GM23338 (cell line): ENCODE measurements around the gene DGKB. TPM values are rescaled to one million over a fixed set of nuclear protein-coding genes. Genes with fewer than 3 reads are reported as not detected.

Source experiments
- ATAC-seq: fragments of 200-7000 bp; cut with Tn5 transposase; 3 replicates; pipeline ENCODE4 v1.9.1; 2020
- DNase-seq: peaks from one replicate; pipeline ENCODE4 v3.0.0-alpha.2; 2015; ENCODE audit warnings: low spot score
- H2AFZ ChIP-seq: fragments of 200-600 bp; sonication (generic); 2 replicates; pipeline ENCODE4 v1.8.0; 2016; ENCODE audit warnings: antibody characterized with exemption, mild to moderate bottlenecking, moderate library complexity
- H3F3A ChIP-seq: fragments of 200-600 bp; sonication (generic); replicated peaks from 2 replicates; pipeline ENCODE4 v1.8.0; 2017; ENCODE audit warnings: antibody characterized with exemption, mixed run types, low read depth
- H3K27ac ChIP-seq: fragments of 200-600 bp; sonication (generic); 2 replicates; pipeline ENCODE4 v1.6.1; 2016; ENCODE audit warnings: low read depth
- H3K27me3 ChIP-seq: fragments of 200-600 bp; sonication (generic); 2 replicates; pipeline ENCODE4 v1.8.0; 2016; ENCODE audit warnings: mild to moderate bottlenecking, mixed run types, moderate library complexity; ENCODE audit not compliant: insufficient read depth
- H3K36me3 ChIP-seq: fragments of 200-600 bp; sonication (generic); 2 replicates; pipeline ENCODE4 v1.8.0; 2016; ENCODE audit warnings: mild to moderate bottlenecking; ENCODE audit not compliant: insufficient read depth
- H3K4me1 ChIP-seq: fragments of 200-600 bp; sonication (generic); 2 replicates; pipeline ENCODE4 v1.8.0; 2016; ENCODE audit warnings: mild to moderate bottlenecking, moderate library complexity; ENCODE audit not compliant: insufficient read depth
- H3K4me2 ChIP-seq: fragments of 200-600 bp; sonication (generic); 2 replicates; pipeline ENCODE4 v1.7.1; 2017; ENCODE audit warnings: mixed run types
- H3K4me3 ChIP-seq: fragments of 200-600 bp; sonication (generic); 2 replicates; pipeline ENCODE4 v1.6.1; 2016; ENCODE audit warnings: mixed run types
- H3K79me2 ChIP-seq: fragments of 200-600 bp; sonication (generic); replicated peaks from 2 replicates; pipeline ENCODE4 v1.8.0; 2017; ENCODE audit warnings: mild to moderate bottlenecking; ENCODE audit not compliant: insufficient read depth
- H3K9me2 ChIP-seq: fragments of 200-600 bp; sonication (generic); 2 replicates; pipeline ENCODE4 v1.8.0; 2017; ENCODE audit not compliant: insufficient read depth
- H4K20me1 ChIP-seq: fragments of 200-600 bp; sonication (generic); replicated peaks from 2 replicates; pipeline ENCODE4 v1.8.0; 2017; ENCODE audit warnings: mild to moderate bottlenecking; ENCODE audit not compliant: insufficient read depth
- H3K27ac Mint-ChIP-seq: 2 replicates; pipeline ENCODE4 v1.8.0; 2020; ENCODE audit warnings: inconsistent platforms, mild to moderate bottlenecking, moderate library complexity, mixed read lengths
- H3K27me3 Mint-ChIP-seq: 3 replicates; pipeline ENCODE4 v1.8.0; 2022; ENCODE audit warnings: low read depth, mild to moderate bottlenecking, moderate library complexity, mixed read lengths, inconsistent platforms; ENCODE audit not compliant: insufficient read depth, poor library complexity
- H3K36me3 Mint-ChIP-seq: 3 replicates; pipeline ENCODE4 v1.8.0; 2021; ENCODE audit warnings: low read depth, mild to moderate bottlenecking, inconsistent platforms, moderate library complexity, mixed read lengths
- H3K4me1 Mint-ChIP-seq: 3 replicates; pipeline ENCODE4 v1.8.0; 2020; ENCODE audit warnings: mild to moderate bottlenecking, inconsistent platforms, mixed read lengths
- H3K4me3 Mint-ChIP-seq: 3 replicates; pipeline ENCODE4 v1.8.0; 2021; ENCODE audit warnings: moderate library complexity, mild to moderate bottlenecking, inconsistent platforms, mixed read lengths
- H3K9me3 Mint-ChIP-seq: 3 replicates; pipeline ENCODE4 v1.8.0; 2020; ENCODE audit warnings: moderate library complexity, mild to moderate bottlenecking, inconsistent platforms, mixed read lengths
- EZH2phosphoT487 ChIP-seq: fragments of 200-600 bp; sonication (generic); IDR thresholded peaks from one replicate; pipeline ENCODE4 v1.8.1; 2018; ENCODE audit warnings: antibody characterized with exemption; ENCODE audit not compliant: unreplicated experiment
- JUNB ChIP-seq: IDR thresholded peaks from one replicate; pipeline ENCODE4 v1.6.1; 2016; ENCODE audit warnings: antibody characterized with exemption; ENCODE audit not compliant: unreplicated experiment
- NANOG ChIP-seq: IDR thresholded peaks from 2 replicates; pipeline ENCODE4 v1.6.1; 2016; ENCODE audit warnings: antibody characterized with exemption, borderline replicate concordance
- POLR2AphosphoS5 ChIP-seq: IDR thresholded peaks from 2 replicates; pipeline ENCODE4 v1.6.1; 2016; ENCODE audit warnings: antibody characterized with exemption, low read depth
- REST ChIP-seq: IDR thresholded peaks from one replicate; pipeline ENCODE4 v1.6.1; 2018; ENCODE audit warnings: antibody characterized with exemption; ENCODE audit not compliant: unreplicated experiment
- STAT1 ChIP-seq: IDR thresholded peaks from one replicate; pipeline ENCODE4 v1.6.1; 2016; ENCODE audit warnings: antibody characterized with exemption; ENCODE audit not compliant: unreplicated experiment
- ZNF114 ChIP-seq: fragments of 250-450 bp; sonication (Bioruptor Pico); IDR thresholded peaks from 2 replicates; pipeline ENCODE4 v1.5.0; 2020; ENCODE audit warnings: mild to moderate bottlenecking, moderate library complexity
- ZNF331 ChIP-seq: fragments of 250-450 bp; sonication (Bioruptor Pico); IDR thresholded peaks from 2 replicates; pipeline ENCODE4 v1.5.0; 2020; ENCODE audit warnings: low read depth, mild to moderate bottlenecking, moderate library complexity
- ZNF462 ChIP-seq: fragments of 250-450 bp; sonication (Bioruptor Pico); IDR thresholded peaks from 2 replicates; pipeline ENCODE4 v1.5.0; 2020; ENCODE audit warnings: mild to moderate bottlenecking, moderate library complexity
- polyA plus RNA-seq: library from polyadenylated mRNA; unstranded; fragments of >200 nt; fragmentation: Nextera tagmentation; extraction: Ambion mirVana; gene quantifications from 2 replicates; pipeline ENCODE4 v1.2.1, GENCODE V29; 2016
- total RNA-seq: library from RNA; depleted of rRNA; stranded (reverse); fragments of >200 nt; shearing (Covaris generic); gene quantifications from 2 replicates; pipeline ENCODE4 v1.2.3, GENCODE V29; 2014

The DGKB gene
- total and polyA plus RNA-seq, 2 experiments from 2014 or later = 4.8 to 11.5 TPM

GRCh38 chr7:14420768-14421167 lies 481.8 kb downstream of the DGKB start (continued):
- TF ChIP-seq REST (no peak), ZNF114 (CRISPR knock-in tag) (no peak), POLR2AphosphoS5 (no peak), ZNF462 (no peak), EZH2phosphoT487 (no peak), JUNB (no peak)

- H3K27ac ChIP-seq = no peak overlapping the region
- H3K27ac Mint-ChIP-seq = peak overlapping the region; percentile 70; the same call in 1 of the 2 replicates
- H3K4me2 ChIP-seq = no peak overlapping the region
- H3K4me3 Mint-ChIP-seq = no peak overlapping the region
- H3K79me2 ChIP-seq = no peaks in the 10 kb centered on the region
- no peak for DNase-seq
- no peak overlapping the region for H2AFZ ChIP-seq
- H3K4me1 Mint-ChIP-seq = peaks cover 9% of the 10 kb centered on the region; the same call in 2 of the 3 replicates
- H3K36me3 Mint-ChIP-seq = no peaks in the 10 kb centered on the region
- H3K4me3 ChIP-seq = no peak overlapping the region
- no peaks in the 10 kb centered on the region for H4K20me1 ChIP-seq
- no peaks in the 10 kb centered on the region for H3K27me3 Mint-ChIP-seq
- peaks cover 4% of the 10 kb centered on the region; the same call in 1 of the 2 replicates for H3K4me1 ChIP-seq
- no peaks in the 10 kb centered on the region for H3K9me3 Mint-ChIP-seq
- no peaks in the 10 kb centered on the region for H3K27me3 ChIP-seq
- ATAC-seq = no peak
- no peaks in the 10 kb centered on the region for H3K9me2 ChIP-seq
- H3K36me3 ChIP-seq = no peaks in the 10 kb centered on the region
- H3F3A ChIP-seq = no peaks in the 10 kb centered on the region
- TF ChIP-seq REST (no peak), NANOG (no peak), STAT1 (no peak), EZH2phosphoT487 (no peak), POLR2AphosphoS5 (no peak), JUNB (no peak), ZNF114 (CRISPR knock-in tag) (no peak), ZNF331 (CRISPR knock-in tag) (no peak)
These were observed 483.0 kb downstream of the DGKB start for GRCh38 chr7:14419531-14419930.
